ENCODE data around the gene COX11. TPM values are rescaled to one million over a fixed set of nuclear protein-coding genes. Genes with fewer than 3 reads are reported as not detected.
A peak's percentile ranks its signal among the peaks of the same experiment; 100 is the strongest.

The COX11 gene
- total and polyA plus RNA-seq, 2 of the 13 experiments (the other 11 are each of a cell fraction or from before 2014, with no cell fraction given): 103 to 203 TPM

DNA sequence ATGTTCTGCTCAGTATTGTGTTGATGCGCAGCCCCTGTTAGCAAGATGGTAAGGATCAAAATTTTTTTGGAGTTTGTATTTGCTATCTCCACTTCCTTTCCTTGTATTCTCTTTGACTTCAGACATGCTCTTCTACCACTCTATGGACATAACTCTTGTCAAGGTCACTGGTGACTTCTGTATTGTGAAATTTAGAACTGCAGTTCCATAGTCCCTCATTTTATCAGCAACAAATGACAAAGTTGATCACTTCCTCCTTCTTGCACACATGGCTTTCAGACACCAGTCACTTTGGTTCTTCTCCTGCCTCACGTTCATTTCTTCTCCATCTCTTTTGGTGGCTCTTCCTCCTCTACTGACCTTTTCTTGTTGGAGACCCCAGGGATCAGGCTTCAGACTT lies 21.1 kb downstream of the COX11 start:
- WGBS (ENCODE audit: low lambda C conversion rate): 80% methylated on average over 2 of the region's 2 CpGs
- H3K4me1 ChIP-seq (ENCODE audit: insufficient read depth, low read length): peaks cover 19% of the 10 kb centered on the region
- no peak overlapping the region for H2AFZ ChIP-seq (ENCODE audit: low read length)
- H3K4me2 ChIP-seq (ENCODE audit: low read depth, low read length): no peak overlapping the region
- ChIA-PET CTCF (ENCODE audit: low intra/inter-chr PET ratio, low total read pairs) (no interaction called here), POLR2A (no interaction called here)
- no peaks in the 10 kb centered on the region for H4K20me1 ChIP-seq (ENCODE audit: insufficient read depth, low read length)
- peak overlapping the region; percentile 3 for H3K27ac ChIP-seq (ENCODE audit: extremely low read length, insufficient read depth, low read length)
- H3K4me3 ChIP-seq (replicated peaks in 1 of 3; ENCODE audit: insufficient read depth in 1 of 3, low read depth in 2 of 3, low read length in 3 of 3): no peak overlapping the region
- DNase-seq (ENCODE audit: low spot score) (peak; percentile 71), FAIRE-seq (peak; percentile 56), ATAC-seq (peak; percentile 87)
- intact Hi-C loops (cut with micrococcal nuclease; ENCODE audit: unreplicated experiment): no loop called here
- in situ Hi-C loops (cut with HindIII; ENCODE audit: extremely low pct_ligation_motif_present, low pct_unique_long_range_greater_than_20kb): no loop called here
- H3K27me3 ChIP-seq (ENCODE audit: control insufficient read depth in 1 of 2, insufficient read depth in 2 of 2, low read length in 2 of 2): no peaks in the 10 kb centered on the region
- H3K36me3 ChIP-seq (replicated peaks in 1 of 2; ENCODE audit: control insufficient read depth in 1 of 2, insufficient read depth in 2 of 2, low read length in 2 of 2): peaks cover 8 to 16% of the 10 kb centered on the region in 2 experiments; a peak in 4 of 5 replicates
- H3K9me3 ChIP-seq (ENCODE audit: low read length): no peaks in the 10 kb centered on the region
- no peak overlapping the region for H3K9ac ChIP-seq (ENCODE audit: insufficient read depth, low read depth, low read length)
- BruUV-seq (replicated peaks): no TSS peak
- H3K79me2 ChIP-seq (ENCODE audit: insufficient read depth, low read length): no peaks in the 10 kb centered on the region
- TF ChIP-seq HNF4A (CRISPR knock-in tag; IDR thresholded peaks at IDR 0.05): peak; percentile 82
- peak; percentile 41; the same call in 1 of the 2 replicates for TF ChIP-seq MED1 (CRISPR knock-in tag; IDR thresholded peaks at IDR 0.05)
- TF ChIP-seq RBAK (CRISPR knock-in tag; IDR thresholded peaks at IDR 0.05): no peak
- TF ChIP-seq ZNF331 (CRISPR knock-in tag; IDR thresholded peaks at IDR 0.05): peak; percentile 67; the same call in 1 of the 2 replicates
- TF ChIP-seq CEBPG (CRISPR knock-in tag; IDR thresholded peaks at IDR 0.05): peak; percentile 80
- TF ChIP-seq SOX13 (IDR thresholded peaks at IDR 0.05): no peak
- TF ChIP-seq SOX13 (CRISPR knock-in tag; conservative IDR thresholded peaks at IDR 0.05 in 1 of 2, IDR thresholded peaks at IDR 0.05 in 1 of 2): peak in 1 of 2 experiments; percentile 39; a peak in 1 of 4 replicates
- peak; percentile 27; the same call in 1 of the 2 replicates for TF ChIP-seq SALL1 (CRISPR knock-in tag; IDR thresholded peaks at IDR 0.05)
- TF ChIP-seq NFIC (IDR thresholded peaks at IDR 0.05; ENCODE audit: low read length): no peak
- no peak for TF ChIP-seq ARID2 (CRISPR knock-in tag; IDR thresholded peaks at IDR 0.05; ENCODE audit: borderline replicate concordance)
- TF ChIP-seq ETV5 (CRISPR knock-in tag; IDR thresholded peaks at IDR 0.05; ENCODE audit: borderline replicate concordance): peak; percentile 40; the same call in 1 of the 2 replicates
- peak; percentile 76 for TF ChIP-seq GATAD2A (CRISPR knock-in tag; IDR thresholded peaks at IDR 0.05)
- peak; percentile 36; the same call in 1 of the 2 replicates for TF ChIP-seq NCOR1 (IDR thresholded peaks at IDR 0.05; ENCODE audit: borderline replicate concordance, low read length)
- peak; percentile 20; the same call in 1 of the 2 replicates for TF ChIP-seq FOXJ3 (CRISPR knock-in tag; IDR thresholded peaks at IDR 0.05; ENCODE audit: borderline replicate concordance)
- peak; percentile 23; the same call in 1 of the 2 replicates for TF ChIP-seq CREM (IDR thresholded peaks at IDR 0.05)
- no peak for TF ChIP-seq CREM (CRISPR knock-in tag; IDR thresholded peaks at IDR 0.05)
- TF ChIP-seq, protein P1, sequence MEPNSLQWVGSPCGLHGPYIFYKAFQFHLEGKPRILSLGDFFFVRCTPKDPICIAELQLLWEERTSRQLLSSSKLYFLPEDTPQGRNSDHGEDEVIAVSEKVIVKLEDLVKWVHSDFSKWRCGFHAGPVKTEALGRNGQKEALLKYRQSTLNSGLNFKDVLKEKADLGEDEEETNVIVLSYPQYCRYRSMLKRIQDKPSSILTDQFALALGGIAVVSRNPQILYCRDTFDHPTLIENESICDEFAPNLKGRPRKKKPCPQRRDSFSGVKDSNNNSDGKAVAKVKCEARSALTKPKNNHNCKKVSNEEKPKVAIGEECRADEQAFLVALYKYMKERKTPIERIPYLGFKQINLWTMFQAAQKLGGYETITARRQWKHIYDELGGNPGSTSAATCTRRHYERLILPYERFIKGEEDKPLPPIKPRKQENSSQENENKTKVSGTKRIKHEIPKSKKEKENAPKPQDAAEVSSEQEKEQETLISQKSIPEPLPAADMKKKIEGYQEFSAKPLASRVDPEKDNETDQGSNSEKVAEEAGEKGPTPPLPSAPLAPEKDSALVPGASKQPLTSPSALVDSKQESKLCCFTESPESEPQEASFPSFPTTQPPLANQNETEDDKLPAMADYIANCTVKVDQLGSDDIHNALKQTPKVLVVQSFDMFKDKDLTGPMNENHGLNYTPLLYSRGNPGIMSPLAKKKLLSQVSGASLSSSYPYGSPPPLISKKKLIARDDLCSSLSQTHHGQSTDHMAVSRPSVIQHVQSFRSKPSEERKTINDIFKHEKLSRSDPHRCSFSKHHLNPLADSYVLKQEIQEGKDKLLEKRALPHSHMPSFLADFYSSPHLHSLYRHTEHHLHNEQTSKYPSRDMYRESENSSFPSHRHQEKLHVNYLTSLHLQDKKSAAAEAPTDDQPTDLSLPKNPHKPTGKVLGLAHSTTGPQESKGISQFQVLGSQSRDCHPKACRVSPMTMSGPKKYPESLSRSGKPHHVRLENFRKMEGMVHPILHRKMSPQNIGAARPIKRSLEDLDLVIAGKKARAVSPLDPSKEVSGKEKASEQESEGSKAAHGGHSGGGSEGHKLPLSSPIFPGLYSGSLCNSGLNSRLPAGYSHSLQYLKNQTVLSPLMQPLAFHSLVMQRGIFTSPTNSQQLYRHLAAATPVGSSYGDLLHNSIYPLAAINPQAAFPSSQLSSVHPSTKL (CRISPR knock-in tag; IDR thresholded peaks at IDR 0.05): peak; percentile 81
- TF ChIP-seq, protein P2, sequence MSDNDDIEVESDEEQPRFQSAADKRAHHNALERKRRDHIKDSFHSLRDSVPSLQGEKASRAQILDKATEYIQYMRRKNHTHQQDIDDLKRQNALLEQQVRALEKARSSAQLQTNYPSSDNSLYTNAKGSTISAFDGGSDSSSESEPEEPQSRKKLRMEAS (IDR thresholded peaks at IDR 0.05): peak; percentile 30; the same call in 1 of the 2 replicates
- TF ChIP-seq FOXA3 (CRISPR knock-in tag; IDR thresholded peaks at IDR 0.05): peak; percentile 43; the same call in 1 of the 2 replicates
- no peak for TF ChIP-seq ZFY (CRISPR knock-in tag; IDR thresholded peaks at IDR 0.05)
- no peak for TF ChIP-seq ZNF501 (CRISPR knock-in tag; IDR thresholded peaks at IDR 0.05)
- TF ChIP-seq RARA (CRISPR knock-in tag; IDR thresholded peaks at IDR 0.05): 0 out of 2 replicates have a peak, but pooled peaks have one; percentile 52
- no peak for TF ChIP-seq FOXP1 (IDR thresholded peaks at IDR 0.05)
- no peak for TF ChIP-seq FOXP1 (CRISPR knock-in tag; IDR thresholded peaks at IDR 0.05)
- TF ChIP-seq BCL6 (CRISPR knock-in tag; IDR thresholded peaks at IDR 0.05): no peak
- peak; percentile 96 for TF ChIP-seq ELF3 (CRISPR knock-in tag; IDR thresholded peaks at IDR 0.05)
